ENCODE measurements around the gene NQO1. TPM values are rescaled to one million over a fixed set of nuclear protein-coding genes. Genes with fewer than 3 reads are reported as not detected.

The NQO1 gene
- total and polyA plus RNA-seq, 2 donors (not counting 1 experiment from before 2014, with no cell fraction given), result 1.3 to 2.3 TPM

DNA sequence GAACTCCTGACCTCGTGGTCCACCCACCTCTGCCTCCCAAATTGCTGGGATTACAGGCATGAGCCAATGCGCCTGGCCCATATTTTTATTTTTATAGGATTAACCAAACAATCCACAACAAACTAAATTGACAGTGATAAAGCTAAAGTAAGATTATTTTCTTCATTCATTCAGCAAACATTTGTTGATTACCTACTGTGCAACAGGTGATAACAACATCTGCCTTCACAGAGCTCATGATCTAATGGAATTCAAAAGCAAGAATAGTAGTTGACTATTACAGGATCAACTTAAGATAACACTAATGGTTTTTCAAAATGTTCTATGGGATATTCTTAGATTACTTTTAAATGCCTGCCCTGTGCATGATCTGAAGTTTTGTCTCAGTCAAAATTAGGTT is 37.8 kb downstream of the NQO1 start:
- ChIA-PET CTCF (interaction anchor here (0.7 kb wide), 1 partner anchor 217 kb away, joined by 3 read pairs; no protein-coding TSS in a partner anchor), POLR2A (no interaction called here)
- TF ChIP-seq, protein P1, sequence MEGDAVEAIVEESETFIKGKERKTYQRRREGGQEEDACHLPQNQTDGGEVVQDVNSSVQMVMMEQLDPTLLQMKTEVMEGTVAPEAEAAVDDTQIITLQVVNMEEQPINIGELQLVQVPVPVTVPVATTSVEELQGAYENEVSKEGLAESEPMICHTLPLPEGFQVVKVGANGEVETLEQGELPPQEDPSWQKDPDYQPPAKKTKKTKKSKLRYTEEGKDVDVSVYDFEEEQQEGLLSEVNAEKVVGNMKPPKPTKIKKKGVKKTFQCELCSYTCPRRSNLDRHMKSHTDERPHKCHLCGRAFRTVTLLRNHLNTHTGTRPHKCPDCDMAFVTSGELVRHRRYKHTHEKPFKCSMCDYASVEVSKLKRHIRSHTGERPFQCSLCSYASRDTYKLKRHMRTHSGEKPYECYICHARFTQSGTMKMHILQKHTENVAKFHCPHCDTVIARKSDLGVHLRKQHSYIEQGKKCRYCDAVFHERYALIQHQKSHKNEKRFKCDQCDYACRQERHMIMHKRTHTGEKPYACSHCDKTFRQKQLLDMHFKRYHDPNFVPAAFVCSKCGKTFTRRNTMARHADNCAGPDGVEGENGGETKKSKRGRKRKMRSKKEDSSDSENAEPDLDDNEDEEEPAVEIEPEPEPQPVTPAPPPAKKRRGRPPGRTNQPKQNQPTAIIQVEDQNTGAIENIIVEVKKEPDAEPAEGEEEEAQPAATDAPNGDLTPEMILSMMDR (IDR thresholded peaks at IDR 0.05), result no peak
- no peak for TF ChIP-seq EZH2 (IDR thresholded peaks at IDR 0.05; ENCODE audit: borderline replicate concordance, insufficient read depth, low read depth, low read length, poor library complexity, severe bottlenecking)
- ATAC-seq (ENCODE audit: low read depth), result no peak
- Mint-ChIP-seq H3K27me3 (no peaks in the 10 kb centered on the region), H3K9me3 (ENCODE audit: insufficient read depth) (no peaks in the 10 kb centered on the region), H3K27ac (no peak overlapping the region), H3K4me3 (no peak overlapping the region), H3K4me1 (peaks cover 16% of the 10 kb centered on the region)
- intact Hi-C loops (cut with micrococcal nuclease), result no loop called here
- DNase-seq, result no peak
- Histone ChIP-seq H3K27me3 (replicated peaks in 1 of 4; ENCODE audit: control extremely low read depth in 1 of 4, control insufficient read depth in 3 of 4, insufficient read depth in 4 of 4, low read length in 3 of 4) (no peaks in the 10 kb centered on the region), H3K4me3 (ENCODE audit: control extremely low read depth in 1 of 5, extremely low read depth in 1 of 5, insufficient read depth in 1 of 5, low read depth in 2 of 5, low read length in 4 of 5) (no peak overlapping the region), H3K27ac (ENCODE audit: low read length in 2 of 2) (no peak overlapping the region), H3K4me1 (ENCODE audit: control insufficient read depth in 2 of 2, insufficient read depth in 2 of 2, low read length in 2 of 2) (peaks cover 0 to 5% of the 10 kb centered on the region in 2 donors), H3K79me2 (ENCODE audit: control insufficient read depth, insufficient read depth, low read length) (peaks cover 1% of the 10 kb centered on the region), H3K9ac (ENCODE audit: low read length) (no peak overlapping the region), H3K4me2 (replicated peaks; ENCODE audit: low read depth, low read length, poor library complexity, severe bottlenecking) (no peak overlapping the region), H2AFZ (ENCODE audit: insufficient read depth, low read depth, low read length, poor library complexity, severe bottlenecking) (no peak overlapping the region), H3K36me3 (replicated peaks in 1 of 2; ENCODE audit: control extremely low read depth in 1 of 2, control insufficient read depth in 1 of 2, extremely low read depth in 1 of 2, insufficient read depth in 2 of 2, low read length in 1 of 2) (peaks cover 12 to 36% of the 10 kb centered on the region in 2 experiments), H4K20me1 (ENCODE audit: control insufficient read depth, insufficient read depth, low read length, poor library complexity, severe bottlenecking) (no peaks in the 10 kb centered on the region), H3K9me3 (ENCODE audit: control extremely low read depth in 1 of 3, control insufficient read depth in 2 of 3, insufficient read depth in 1 of 3, low read length in 2 of 3) (peaks cover 0 to 2% (median 0%) of the 10 kb centered on the region in 3 donors)
- WGBS (ENCODE audit: insufficient coverage), result 86% methylated on average over 1 of the region's 2 CpGs

DNA sequence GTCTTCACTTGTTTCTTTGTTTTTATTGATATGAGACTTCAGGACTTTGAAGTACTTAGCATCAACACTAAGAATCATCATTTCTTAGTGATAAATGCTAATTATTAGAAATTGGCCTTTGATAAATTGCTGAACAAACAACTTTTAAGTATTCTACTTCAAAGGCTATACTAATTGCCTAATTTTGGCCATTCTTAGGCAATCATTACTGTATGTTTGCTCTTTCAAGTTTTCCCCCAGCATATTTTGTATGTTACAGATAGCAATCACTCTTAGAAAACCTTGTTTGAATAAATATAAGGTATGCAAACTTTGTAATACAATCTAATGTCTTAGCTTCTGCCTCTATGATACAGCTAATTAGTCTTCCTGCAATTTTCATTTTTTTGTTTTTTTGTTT is 46.0 kb downstream of the NQO1 start:
- DNase-seq, result no peak
- no peaks in the 10 kb centered on the region for H3K4me1 Mint-ChIP-seq
- no peaks in the 10 kb centered on the region for H3K27me3 Mint-ChIP-seq
- no peak overlapping the region for H3K4me3 ChIP-seq (ENCODE audit: control extremely low read depth in 1 of 5, extremely low read depth in 1 of 5, insufficient read depth in 1 of 5, low read depth in 2 of 5, low read length in 4 of 5)
- no peak overlapping the region for H3K27ac Mint-ChIP-seq
- intact Hi-C loops (cut with micrococcal nuclease), result no loop called here
- H3K27me3 ChIP-seq (replicated peaks in 1 of 4; ENCODE audit: control extremely low read depth in 1 of 4, control insufficient read depth in 3 of 4, insufficient read depth in 4 of 4, low read length in 3 of 4), result no peaks in the 10 kb centered on the region
- no peaks in the 10 kb centered on the region for H3K9me3 ChIP-seq (ENCODE audit: control extremely low read depth in 1 of 3, control insufficient read depth in 2 of 3, insufficient read depth in 1 of 3, low read length in 2 of 3)
- TF ChIP-seq EZH2 (IDR thresholded peaks at IDR 0.05; ENCODE audit: borderline replicate concordance, insufficient read depth, low read depth, low read length, poor library complexity, severe bottlenecking), result no peak
- TF ChIP-seq, protein P1 (IDR thresholded peaks at IDR 0.05), result no peak
- H3K36me3 ChIP-seq (replicated peaks in 1 of 2; ENCODE audit: control extremely low read depth in 1 of 2, control insufficient read depth in 1 of 2, extremely low read depth in 1 of 2, insufficient read depth in 2 of 2, low read length in 1 of 2), result peaks cover 5 to 32% of the 10 kb centered on the region in 2 experiments
- no peak overlapping the region for H3K9ac ChIP-seq (ENCODE audit: low read length)
- H2AFZ ChIP-seq (ENCODE audit: insufficient read depth, low read depth, low read length, poor library complexity, severe bottlenecking), result no peak overlapping the region
- H3K4me1 ChIP-seq (ENCODE audit: control insufficient read depth in 2 of 2, insufficient read depth in 2 of 2, low read length in 2 of 2), result no peaks in the 10 kb centered on the region
- no peak for ATAC-seq (ENCODE audit: low read depth)
- no peak overlapping the region for H3K4me3 Mint-ChIP-seq
- ChIA-PET CTCF (interaction anchor here (1.0 kb wide), 1 partner anchor 284 kb away, joined by 4 read pairs; no protein-coding TSS in a partner anchor), POLR2A (interaction anchor here (0.6 kb wide), 1 partner anchor 80 kb away, joined by 3 read pairs; no protein-coding TSS in a partner anchor)
- H3K4me2 ChIP-seq (replicated peaks; ENCODE audit: low read depth, low read length, poor library complexity, severe bottlenecking), result no peak overlapping the region
- H3K79me2 ChIP-seq (ENCODE audit: control insufficient read depth, insufficient read depth, low read length), result no peaks in the 10 kb centered on the region
- no peaks in the 10 kb centered on the region for H4K20me1 ChIP-seq (ENCODE audit: control insufficient read depth, insufficient read depth, low read length, poor library complexity, severe bottlenecking)
- no peak overlapping the region for H3K27ac ChIP-seq (ENCODE audit: low read length in 2 of 2)
- H3K9me3 Mint-ChIP-seq (ENCODE audit: insufficient read depth), result no peaks in the 10 kb centered on the region
